ENCODE data around the gene PHKG1. TPM values are rescaled to one million over a fixed set of nuclear protein-coding genes. Genes with fewer than 3 reads are reported as not detected.
"Not testable (repeated sequence)": the region's sequence is repeated elsewhere in the genome, so short reads cannot be mapped to it uniquely, and the experiment has no call there.

PHKG1 gene
- total RNA-seq, 2 donors from 2014 or later, result 0.46 TPM

DNA sequence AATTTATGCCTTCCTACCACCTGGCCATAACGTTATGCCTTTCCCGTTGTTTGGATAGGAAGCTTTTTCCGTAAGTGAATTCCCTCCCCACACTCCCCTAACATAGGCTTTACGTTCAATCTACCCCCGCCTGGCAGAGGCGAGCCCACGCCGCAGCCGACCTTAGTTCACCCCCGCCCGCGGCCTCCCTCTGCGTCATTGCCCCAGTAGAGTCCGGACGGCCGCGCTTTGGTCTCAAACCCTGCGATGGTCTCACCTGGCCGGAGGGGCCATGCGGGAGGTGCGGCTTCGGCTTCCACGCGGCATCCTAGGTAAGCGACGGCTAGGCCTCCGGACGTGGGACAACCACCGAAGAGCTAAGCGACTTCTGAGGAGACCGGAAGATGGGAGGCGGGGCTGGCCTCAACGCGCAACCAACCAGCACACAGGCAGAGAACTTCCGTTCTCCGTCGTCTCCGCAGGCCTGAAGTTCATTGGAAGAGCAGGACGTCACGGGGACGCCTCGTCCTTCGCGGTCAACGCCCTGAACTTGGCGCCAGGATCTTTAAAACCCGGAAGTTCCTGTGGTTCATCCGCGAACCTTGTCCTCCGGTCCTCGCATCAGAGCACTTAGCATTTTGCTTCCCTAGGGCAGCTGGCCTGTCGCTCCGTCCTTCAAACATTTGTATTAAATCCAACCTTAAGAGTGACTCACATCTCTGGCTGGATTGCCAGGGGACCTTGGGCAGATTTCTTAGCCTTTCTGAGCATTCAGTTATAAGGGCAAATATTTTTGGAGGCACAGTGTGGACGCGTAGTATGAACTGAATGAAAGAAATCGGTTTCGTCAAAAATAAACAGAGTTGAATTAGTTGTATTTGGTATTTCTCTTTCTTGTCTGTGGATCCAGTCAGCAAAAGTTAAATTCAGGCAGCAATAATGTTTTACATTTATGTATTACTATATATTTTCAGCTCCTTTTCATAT, 13.6 kb upstream of the PHKG1 start, which contains the start of gene CHCHD2:
TSS of gene CHCHD2 (minus strand) at position 369 of the 966 bp plus-strand sequence. CDS start at position 306, 63 bp downstream.
- H3K36me3 ChIP-seq (ENCODE audit: control insufficient read depth, insufficient read depth, low read length), result peaks cover 30% of the 10 kb centered on the region
- H3K9ac ChIP-seq (ENCODE audit: extremely low read depth, low read length, poor library complexity, severe bottlenecking), result peak within 1 kb of the TSS; percentile 90
- peak; percentile 78 for DNase-seq
- H3K4me1 ChIP-seq (ENCODE audit: control insufficient read depth, insufficient read depth, low read length), result no peaks in the 10 kb centered on the region
- peak within 1 kb of the TSS; percentile 99 for H3K4me3 ChIP-seq (ENCODE audit: low read length)
- Mint-ChIP-seq H3K4me1 (no peaks in the 10 kb centered on the region), H3K9me3 (peaks cover 78% of the 10 kb centered on the region), H3K27ac (peak within 1 kb of the TSS; percentile 66), H3K27me3 (ENCODE audit: insufficient read depth) (peaks cover 2% of the 10 kb centered on the region), H3K36me3 (ENCODE audit: low read depth) (no peaks in the 10 kb centered on the region), H3K4me3 (peak within 1 kb of the TSS; percentile 66)
- TF ChIP-seq, protein P1, sequence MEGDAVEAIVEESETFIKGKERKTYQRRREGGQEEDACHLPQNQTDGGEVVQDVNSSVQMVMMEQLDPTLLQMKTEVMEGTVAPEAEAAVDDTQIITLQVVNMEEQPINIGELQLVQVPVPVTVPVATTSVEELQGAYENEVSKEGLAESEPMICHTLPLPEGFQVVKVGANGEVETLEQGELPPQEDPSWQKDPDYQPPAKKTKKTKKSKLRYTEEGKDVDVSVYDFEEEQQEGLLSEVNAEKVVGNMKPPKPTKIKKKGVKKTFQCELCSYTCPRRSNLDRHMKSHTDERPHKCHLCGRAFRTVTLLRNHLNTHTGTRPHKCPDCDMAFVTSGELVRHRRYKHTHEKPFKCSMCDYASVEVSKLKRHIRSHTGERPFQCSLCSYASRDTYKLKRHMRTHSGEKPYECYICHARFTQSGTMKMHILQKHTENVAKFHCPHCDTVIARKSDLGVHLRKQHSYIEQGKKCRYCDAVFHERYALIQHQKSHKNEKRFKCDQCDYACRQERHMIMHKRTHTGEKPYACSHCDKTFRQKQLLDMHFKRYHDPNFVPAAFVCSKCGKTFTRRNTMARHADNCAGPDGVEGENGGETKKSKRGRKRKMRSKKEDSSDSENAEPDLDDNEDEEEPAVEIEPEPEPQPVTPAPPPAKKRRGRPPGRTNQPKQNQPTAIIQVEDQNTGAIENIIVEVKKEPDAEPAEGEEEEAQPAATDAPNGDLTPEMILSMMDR (conservative IDR thresholded peaks at IDR 0.05), result no peak
- 8 to 21% methylated on average over 17 to 57 of the region's 57 CpGs for WGBS, 2 experiments (ENCODE audit: insufficient coverage in 1 of 2, insufficient read length in 1 of 2)
- H3K27ac ChIP-seq (ENCODE audit: low read depth, low read length), result peak within 1 kb of the TSS; percentile 40
- H3K27me3 ChIP-seq (ENCODE audit: control insufficient read depth, insufficient read depth, low read length, poor library complexity, severe bottlenecking), result no peaks in the 10 kb centered on the region
- H3K9me3 ChIP-seq (ENCODE audit: control insufficient read depth, low read length), result peaks cover 11% of the 10 kb centered on the region

DNA sequence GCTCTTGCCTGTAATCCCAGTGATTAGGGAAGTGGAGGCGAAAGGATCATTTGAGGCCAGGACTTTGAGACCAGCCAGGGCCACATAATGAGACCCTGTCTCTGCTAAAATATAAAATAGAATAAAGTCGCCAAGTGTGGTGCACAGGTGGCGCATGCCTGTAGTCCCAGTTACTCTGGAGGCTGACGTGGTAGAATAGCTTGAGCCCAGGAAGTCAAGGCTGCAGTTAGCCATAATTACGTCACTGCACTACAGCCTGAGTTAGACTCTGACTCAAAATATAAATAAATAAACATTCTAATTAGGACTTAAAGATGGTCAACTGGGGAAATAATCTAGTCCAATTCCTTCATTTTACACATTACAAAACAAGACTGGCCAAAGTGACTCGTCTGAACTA, 12.8 kb upstream of the PHKG1 start:
- H3K4me3 ChIP-seq (ENCODE audit: low read length), result peak overlapping the region; percentile 99
- no peaks in the 10 kb centered on the region for H3K4me1 ChIP-seq (ENCODE audit: control insufficient read depth, insufficient read depth, low read length)
- TF ChIP-seq, protein P1 (conservative IDR thresholded peaks at IDR 0.05), result no peak
- peaks cover 11% of the 10 kb centered on the region for H3K9me3 ChIP-seq (ENCODE audit: control insufficient read depth, low read length)
- H3K27ac ChIP-seq (ENCODE audit: low read depth, low read length), result no peak overlapping the region
- Mint-ChIP-seq H3K4me3 (peak overlapping the region; percentile 66), H3K36me3 (ENCODE audit: low read depth) (no peaks in the 10 kb centered on the region), H3K4me1 (no peaks in the 10 kb centered on the region), H3K27me3 (ENCODE audit: insufficient read depth) (peaks cover 2% of the 10 kb centered on the region), H3K9me3 (peaks cover 79% of the 10 kb centered on the region), H3K27ac (no peak overlapping the region)
- H3K27me3 ChIP-seq (ENCODE audit: control insufficient read depth, insufficient read depth, low read length, poor library complexity, severe bottlenecking), result no peaks in the 10 kb centered on the region
- DNase-seq, result no peak
- WGBS, 2 experiments (ENCODE audit: insufficient coverage in 1 of 2, insufficient read length in 1 of 2), result 34 to 36% methylated on average over 5 to 6 of the region's 6 CpGs
- H3K9ac ChIP-seq (ENCODE audit: extremely low read depth, low read length, poor library complexity, severe bottlenecking), result peak overlapping the region; percentile 90
- H3K36me3 ChIP-seq (ENCODE audit: control insufficient read depth, insufficient read depth, low read length), result peaks cover 39% of the 10 kb centered on the region

DNA sequence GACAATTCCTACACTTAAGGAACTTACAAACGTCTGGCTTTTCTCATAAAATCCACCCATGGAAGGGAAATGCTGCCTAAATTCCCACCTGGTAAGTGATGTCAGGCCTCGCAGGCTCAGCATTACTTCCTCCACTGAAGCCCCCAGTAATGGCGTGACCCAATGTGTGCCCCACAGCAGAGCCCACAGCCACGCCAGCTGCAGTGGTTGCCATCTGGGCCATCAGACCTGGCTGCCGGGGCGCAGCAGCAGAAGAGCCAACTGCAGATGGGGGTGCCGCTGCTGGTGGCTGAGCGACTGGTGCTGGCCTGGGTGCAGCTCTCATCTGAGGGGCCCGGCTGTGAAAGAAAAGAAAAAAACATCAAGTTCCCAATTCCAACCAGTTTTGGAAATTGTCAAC, 11.4 kb upstream of the PHKG1 start:
- not testable (repeated sequence) for H3K4me3 ChIP-seq (ENCODE audit: low read length); H3K36me3 Mint-ChIP-seq (ENCODE audit: low read depth); H3K27ac ChIP-seq (ENCODE audit: low read depth, low read length); H3K9ac ChIP-seq (ENCODE audit: extremely low read depth, low read length, poor library complexity, severe bottlenecking); H3K27ac Mint-ChIP-seq; H3K4me1 ChIP-seq (ENCODE audit: control insufficient read depth, insufficient read depth, low read length); H3K4me1 Mint-ChIP-seq; H3K27me3 ChIP-seq (ENCODE audit: control insufficient read depth, insufficient read depth, low read length, poor library complexity, severe bottlenecking); H3K27me3 Mint-ChIP-seq (ENCODE audit: insufficient read depth); DNase-seq; H3K4me3 Mint-ChIP-seq
- peaks cover 79% of the 10 kb centered on the region for H3K9me3 Mint-ChIP-seq
- H3K9me3 ChIP-seq (ENCODE audit: control insufficient read depth, low read length), result peaks cover 11% of the 10 kb centered on the region
- H3K36me3 ChIP-seq (ENCODE audit: control insufficient read depth, insufficient read depth, low read length), result peaks cover 51% of the 10 kb centered on the region
- 90 to 94% methylated on average over 2 to 9 of the region's 9 CpGs for WGBS, 2 experiments (ENCODE audit: insufficient coverage in 1 of 2, insufficient read length in 1 of 2)
